Lung (tissue), 16 donors: ENCODE measurements around the gene SNX9. TPM values are rescaled to one million over a fixed set of nuclear protein-coding genes. Genes with fewer than 3 reads are reported as not detected.

ENCODE experiments used
- ATAC-seq: fragments of 200-7000 bp; cut with Tn5 transposase; one replicate; pipeline ENCODE4 v1.9.1; 2020; ENCODE audit warnings: moderate number of reproducible peaks; ENCODE audit not compliant: insufficient read depth, low FRiP score
- DNase-seq, 3 donors: peaks; one replicate each; pipeline ENCODE4 v3.0.0-alpha.2; 2013 to 2017
- H3K27ac ChIP-seq, 2 donors: one replicate each; pipeline ENCODE4 v1.5.1; 2013; ENCODE audit warnings: mild to moderate bottlenecking in 2 of 2, moderate library complexity in 2 of 2, control low read depth in 1 of 2, inconsistent platforms in 1 of 2, low read depth in 1 of 2, low read length in 1 of 2
- H3K27me3 ChIP-seq, 3 donors: one replicate each; pipeline ENCODE4 v1.5.1; 2013; ENCODE audit warnings: low read length in 2 of 3; ENCODE audit not compliant: control insufficient read depth in 3 of 3, insufficient read depth in 3 of 3
- H3K36me3 ChIP-seq, 4 donors: one replicate each; pipeline ENCODE4 v1.5.1; 2013; ENCODE audit warnings: low read length in 4 of 4, mild to moderate bottlenecking in 1 of 4, moderate library complexity in 1 of 4; ENCODE audit not compliant: control insufficient read depth in 4 of 4, insufficient read depth in 4 of 4
- H3K4me1 ChIP-seq, 5 donors: one replicate each; pipeline ENCODE4 v1.5.1; 2013; ENCODE audit warnings: low read length in 5 of 5, mild to moderate bottlenecking in 2 of 5, moderate library complexity in 1 of 5; ENCODE audit not compliant: control insufficient read depth in 5 of 5, insufficient read depth in 5 of 5
- H3K4me3 ChIP-seq: one replicate; pipeline ENCODE4 v1.5.1; 2013; ENCODE audit warnings: mild to moderate bottlenecking, control low read depth, moderate library complexity
- H3K9ac ChIP-seq, 2 donors: one replicate each; pipeline ENCODE4 v1.5.1; 2013; ENCODE audit warnings: low read length in 2 of 2, control low read depth in 1 of 2; ENCODE audit not compliant: insufficient read depth in 1 of 2
- H3K9me3 ChIP-seq, 4 donors: one replicate each; pipeline ENCODE4 v1.5.1; 2013; ENCODE audit warnings: low read length in 3 of 4, mild to moderate bottlenecking in 1 of 4, moderate library complexity in 1 of 4; ENCODE audit not compliant: control insufficient read depth in 4 of 4, insufficient read depth in 3 of 4
- CTCF ChIP-seq: IDR thresholded peaks from 2 replicates; pipeline ENCODE4 v1.5.1; 2012; ENCODE audit warnings: mild to moderate bottlenecking; ENCODE audit errors: control extremely low read depth, extremely low read depth
- WGBS, 2 donors: extraction: QIAGEN DNeasy Blood & Tissue Kit; methylation state at CpG; one replicate each; pipeline ENCODE4 v1.1.7; 2013; 5-methylcytosine and 5-hydroxymethylcytosine counted together
- long read RNA-seq, 5 donors: transcript quantifications; one replicate each; lab custom pipeline, GENCODE V29; 2026
- polyA plus RNA-seq, 2 donors: library from polyadenylated mRNA; stranded (reverse); fragments of 200-250 nt; gene quantifications; one replicate each; pipeline ENCODE4 v1.2.1, GENCODE V29; 2013
- total RNA-seq, 2 donors: library from RNA; depleted of rRNA in 1 of 2; stranded (reverse); fragments of >200 nt in 1 of 2; gene quantifications; one replicate each; pipeline ENCODE4 v1.2.1, GENCODE V29; 2014 to 2021
- donor health status: control.
- donor health status: control.
- donor health status: Bipolar disorder and iron deficiency.
- donor health status: healthy.
- donor health status: DM: yes; HTN: yes; CAD: no.

Gene SNX9
- 10 to 100 TPM; 22.7 to 35.0 TPM for total RNA-seq
- 10 to 100 TPM; 13.8 to 24.9 TPM for polyA plus RNA-seq
- long read RNA-seq, donor 1, full-length matches to known transcripts = 11 of 11 reads
- long read RNA-seq, donor 1, partial matches to known transcripts = 0 of 11 reads
- long read RNA-seq, donor 1, other reads (novel, unspliced or antisense) = 0 of 11 reads
- long read RNA-seq, donor 2, full-length matches to known transcripts = 5 of 21 reads
- long read RNA-seq, donor 2, partial matches to known transcripts = 16 of 21 reads
- long read RNA-seq, donor 2, other reads (novel, unspliced or antisense) = 0 of 21 reads
- long read RNA-seq, donor 3, full-length matches to known transcripts = 6 of 6 reads
- long read RNA-seq, donor 3, partial matches to known transcripts = 0 of 6 reads
- long read RNA-seq, donor 3, other reads (novel, unspliced or antisense) = 0 of 6 reads
- long read RNA-seq, donor 4, full-length matches to known transcripts = 1 of 1 reads
- long read RNA-seq, donor 4, partial matches to known transcripts = 0 of 1 reads
- long read RNA-seq, donor 4, other reads (novel, unspliced or antisense) = 0 of 1 reads
- long read RNA-seq, donor 5, full-length matches to known transcripts = 9 of 9 reads
- long read RNA-seq, donor 5, partial matches to known transcripts = 0 of 9 reads
- long read RNA-seq, donor 5, other reads (novel, unspliced or antisense) = 0 of 9 reads

- ATAC-seq = peak; percentile 93
- peaks cover 0 to 6% (median 0%) of the 10 kb centered on the region in 4 donors for H3K36me3 ChIP-seq
- 1% methylated on average over 52 to 92 of the region's 92 CpGs for WGBS, 2 donors
These were observed at the start of gene SNX9 for GRCh38 chr6:157823001-157823527. Gene SNX9, plus strand, starts transcription at chr6:157823246. Its CDS starts 189 bp downstream, at chr6:157823435.

GRCh38 chr6:157773248-157773773 lies 49.7 kb upstream of the SNX9 start:
- Histone ChIP-seq H3K4me3 (no peak overlapping the region), H3K9me3 (no peaks in the 10 kb centered on the region), H3K27ac (no peak overlapping the region), H3K9ac (no peak overlapping the region), H3K36me3 (no peaks in the 10 kb centered on the region), H3K4me1 (no peaks in the 10 kb centered on the region), H3K27me3 (no peaks in the 10 kb centered on the region)
- 69 to 81% methylated on average over 10 of the region's 10 CpGs for WGBS, 2 donors
- DNase-seq (no peak), ATAC-seq (no peak)
- TF ChIP-seq CTCF = no peak

More at GRCh38 chr6:157823001-157823527, at the start of gene SNX9:
- Histone ChIP-seq H3K4me1 (peaks cover 3 to 18% (median 10%) of the 10 kb centered on the region in 5 donors), H3K4me3 (peak within 1 kb of the TSS; percentile 70), H3K27ac (peak within 1 kb of the TSS; percentile 87 to 99), H3K9ac (peak within 1 kb of the TSS; percentile 94 to 97), H3K9me3 (peaks cover 0 to 3% (median 0%) of the 10 kb centered on the region in 4 donors), H3K27me3 (no peaks in the 10 kb centered on the region)
- TF ChIP-seq CTCF = no peak
- DNase-seq = peak; percentile 78 to 87 (median 80)

GRCh38 chr6:157774153-157775135 lies 48.6 kb upstream of the SNX9 start:
- 75 to 84% methylated on average over 17 of the region's 17 CpGs for WGBS, 2 donors
- no peaks in the 10 kb centered on the region for H3K36me3 ChIP-seq
- DNase-seq (peak in 2 of 3 donors; percentile 49 to 50), ATAC-seq (no peak)
- H3K4me1 ChIP-seq = no peaks in the 10 kb centered on the region
- TF ChIP-seq CTCF = no peak
- no peak overlapping the region for H3K9ac ChIP-seq
- H3K27me3 ChIP-seq = no peaks in the 10 kb centered on the region
- no peaks in the 10 kb centered on the region for H3K9me3 ChIP-seq
- no peak overlapping the region for H3K27ac ChIP-seq
- no peak overlapping the region for H3K4me3 ChIP-seq
